NCI-H345 treated with DMSO at 0.1 percent for 48 hours (cell line): ENCODE data around the gene PPM1B.
"Not testable (repeated sequence)": the region's sequence is repeated elsewhere in the genome, so short reads cannot be mapped to it uniquely, and the experiment has no call there.

ENCODE experiments used
- DNase-seq: peaks from one replicate; lab custom pipeline; 2025; ENCODE audit not compliant: unreplicated experiment; lab: John Stamatoyannopoulos, UW

PPM1B gene

GRCh38 chr2:44195714-44196113 lies 27.0 kb downstream of the PPM1B start:
- DNase-seq, result no peak

- no peak for DNase-seq
These were observed 29.1 kb downstream of the PPM1B start for GRCh38 chr2:44197816-44198215.

DNA sequence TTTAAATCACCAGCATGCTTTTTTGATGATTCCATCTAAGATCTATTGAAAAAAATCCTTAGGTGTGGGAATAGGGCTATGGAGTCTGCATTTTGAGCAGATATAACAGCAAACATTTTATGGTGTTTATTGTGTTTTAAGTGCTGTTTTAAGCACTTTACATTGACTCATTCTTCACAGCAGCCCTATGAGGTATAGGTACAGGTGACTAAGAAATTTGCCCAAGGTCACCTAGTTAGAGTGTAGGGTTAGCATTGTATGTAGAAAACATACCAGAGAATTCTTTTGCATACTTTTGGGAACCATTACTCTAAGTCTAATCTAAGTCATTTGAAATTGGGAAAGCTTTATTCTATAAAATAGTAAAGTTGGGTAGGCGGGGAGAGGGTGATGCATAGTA lies 31.3 kb downstream of the PPM1B start:
- DNase-seq, result no peak

GRCh38 chr2:44200759-44201158 lies 32.1 kb downstream of the PPM1B start:
- DNase-seq, result no peak

DNA sequence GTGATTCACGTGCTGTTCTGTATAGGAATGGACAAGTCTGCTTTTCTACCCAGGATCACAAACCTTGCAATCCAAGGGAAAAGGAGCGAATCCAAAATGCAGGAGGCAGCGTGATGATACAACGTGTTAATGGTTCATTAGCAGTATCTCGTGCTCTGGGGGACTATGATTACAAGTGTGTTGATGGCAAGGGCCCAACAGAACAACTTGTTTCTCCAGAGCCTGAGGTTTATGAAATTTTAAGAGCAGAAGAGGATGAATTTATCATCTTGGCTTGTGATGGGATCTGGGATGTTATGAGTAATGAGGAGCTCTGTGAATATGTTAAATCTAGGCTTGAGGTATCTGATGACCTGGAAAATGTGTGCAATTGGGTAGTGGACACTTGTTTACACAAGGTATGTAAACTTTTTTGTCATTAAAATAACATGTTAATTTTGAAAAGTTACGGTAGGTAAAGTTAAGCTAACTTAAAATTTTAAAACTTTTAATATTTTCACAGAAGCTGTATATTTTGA lies 33.0 kb downstream of the PPM1B start:
- no peak for DNase-seq

- no peak for DNase-seq
These were observed 34.9 kb downstream of the PPM1B start for GRCh38 chr2:44203542-44203941.

DNA sequence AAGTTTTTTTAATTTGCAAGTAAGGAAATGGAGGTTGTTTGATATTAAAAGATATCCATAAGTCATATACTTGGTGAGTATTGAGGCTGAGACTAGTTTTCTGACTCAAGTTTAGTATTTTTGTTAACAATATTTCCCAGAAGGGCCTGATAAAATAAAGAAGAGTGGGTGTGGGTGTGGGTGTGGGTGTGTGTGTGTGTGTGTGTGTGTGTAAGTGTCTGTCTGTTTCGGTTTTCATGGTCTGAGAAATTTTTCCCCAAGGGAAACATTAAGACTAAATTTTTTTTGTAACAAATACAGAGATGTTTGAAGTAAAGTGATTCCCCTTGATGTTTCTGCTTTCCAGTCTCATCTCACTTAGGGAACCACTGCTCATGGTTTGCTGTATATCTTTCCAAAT lies 36.5 kb downstream of the PPM1B start:
- DNase-seq, result no peak

- no peak for DNase-seq
These were observed 38.4 kb downstream of the PPM1B start for GRCh38 chr2:44207102-44207501.

DNA sequence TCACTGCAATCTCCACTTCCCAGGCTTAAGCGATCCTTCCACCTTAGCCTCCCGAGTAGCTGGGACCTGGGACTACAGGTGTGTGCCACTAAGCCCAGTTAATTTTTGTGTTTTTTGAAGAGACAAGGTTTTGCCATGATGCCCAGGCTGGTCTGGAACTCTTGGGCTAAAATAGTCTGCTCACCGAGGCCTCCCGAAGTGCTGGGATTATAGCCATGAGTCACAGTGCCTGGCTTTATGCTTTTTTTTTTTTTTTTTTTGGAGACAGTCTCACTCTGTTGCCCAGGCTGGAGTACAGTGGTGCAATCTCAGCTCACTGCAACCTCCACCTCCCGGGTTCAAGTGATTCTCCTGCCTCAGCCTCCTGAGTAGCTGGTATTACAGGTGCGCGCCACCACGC lies 39.0 kb downstream of the PPM1B start:
- DNase-seq, result not testable (repeated sequence)

GRCh38 chr2:44210362-44210761 lies 41.7 kb downstream of the PPM1B start:
- DNase-seq, result no peak

- no peak for DNase-seq
These were observed 42.5 kb downstream of the PPM1B start for GRCh38 chr2:44211183-44211582.

GRCh38 chr2:44212302-44212701 lies 43.6 kb downstream of the PPM1B start:
- DNase-seq, result no peak

DNA sequence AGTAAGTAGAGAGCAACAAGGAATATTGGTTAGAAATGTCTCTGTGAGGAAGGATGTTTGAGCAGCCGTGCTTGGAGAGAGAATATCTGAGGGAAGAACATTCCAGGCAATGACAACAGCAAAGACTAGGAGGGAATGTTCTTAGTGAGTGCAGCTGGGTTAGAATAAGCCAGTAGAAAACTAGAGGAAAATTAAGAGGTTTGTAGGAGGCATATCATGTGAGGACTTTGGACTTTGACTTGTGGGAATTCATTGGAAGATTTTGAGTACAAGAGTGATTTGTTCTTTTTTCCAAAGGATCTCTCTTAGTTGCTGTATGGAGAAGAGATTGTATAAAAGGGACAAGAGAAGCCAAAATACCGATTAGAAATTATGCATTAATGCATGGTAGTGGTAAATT lies 47.2 kb downstream of the PPM1B start:
- DNase-seq, result no peak

GRCh38 chr2:44218771-44219170 lies 50.1 kb downstream of the PPM1B start:
- DNase-seq, result no peak

GRCh38 chr2:44226753-44227152 lies 58.1 kb downstream of the PPM1B start:
- no peak for DNase-seq

DNA sequence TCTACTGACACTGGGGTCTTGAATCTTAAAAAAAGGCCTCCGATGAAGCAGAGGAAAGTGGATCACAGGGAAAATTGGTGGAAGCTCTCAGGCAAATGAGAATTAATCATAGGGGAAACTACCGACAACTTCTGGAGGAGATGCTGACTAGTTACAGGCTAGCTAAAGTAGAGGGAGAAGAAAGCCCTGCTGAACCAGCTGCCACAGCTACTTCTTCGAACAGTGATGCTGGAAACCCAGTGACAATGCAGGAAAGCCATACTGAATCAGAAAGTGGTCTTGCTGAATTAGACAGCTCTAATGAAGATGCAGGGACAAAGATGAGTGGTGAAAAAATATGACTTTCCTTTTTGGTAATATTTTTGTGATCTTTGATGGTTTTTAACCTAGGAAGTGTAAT lies 61.7 kb downstream of the PPM1B start:
- no peak for DNase-seq

- DNase-seq, result no peak
These were observed 64.9 kb downstream of the PPM1B start for GRCh38 chr2:44233450-44234128.

DNA sequence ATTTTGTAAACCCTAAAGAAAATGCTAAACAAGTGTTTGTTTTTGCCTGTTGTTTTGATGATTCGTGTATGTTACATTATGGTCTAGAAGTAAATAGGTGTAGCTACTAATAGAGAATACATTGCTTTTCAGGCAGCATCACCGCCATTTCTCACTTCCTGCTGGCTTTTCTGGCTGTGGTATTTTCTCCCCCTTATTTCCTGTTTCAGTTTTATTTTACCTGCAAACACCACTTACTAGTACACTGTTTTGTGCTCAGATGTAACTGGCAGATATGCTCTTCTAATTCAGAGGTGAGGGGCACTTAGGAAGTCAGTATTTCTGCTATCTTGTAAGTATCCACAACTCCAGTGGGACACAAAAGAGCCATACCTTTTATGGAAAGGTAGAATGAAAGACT lies 68.5 kb downstream of the PPM1B start:
- no peak for DNase-seq

DNA sequence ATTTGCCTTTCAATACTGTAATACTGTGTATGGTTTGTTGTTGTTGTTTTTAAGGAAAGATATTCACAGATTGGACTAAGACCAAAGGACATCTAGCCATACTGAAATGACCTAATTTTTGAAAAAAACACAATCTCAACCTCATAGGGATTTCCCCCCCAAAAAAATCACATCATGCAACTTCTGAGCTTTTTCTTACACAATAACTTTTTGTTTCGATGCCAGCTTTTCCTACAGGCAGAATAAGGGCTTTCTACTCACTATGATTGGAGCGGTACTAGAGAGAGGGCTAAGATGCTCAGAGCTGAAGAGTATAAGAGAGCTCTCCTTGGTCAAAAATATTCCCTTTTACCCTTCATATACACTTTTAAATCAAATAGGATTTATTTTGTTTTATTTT lies 74.2 kb downstream of the PPM1B start:
- DNase-seq, result no peak

- DNase-seq, result peak; percentile 67
These were observed 75.6 kb downstream of the PPM1B start for GRCh38 chr2:44244135-44244871.

DNA sequence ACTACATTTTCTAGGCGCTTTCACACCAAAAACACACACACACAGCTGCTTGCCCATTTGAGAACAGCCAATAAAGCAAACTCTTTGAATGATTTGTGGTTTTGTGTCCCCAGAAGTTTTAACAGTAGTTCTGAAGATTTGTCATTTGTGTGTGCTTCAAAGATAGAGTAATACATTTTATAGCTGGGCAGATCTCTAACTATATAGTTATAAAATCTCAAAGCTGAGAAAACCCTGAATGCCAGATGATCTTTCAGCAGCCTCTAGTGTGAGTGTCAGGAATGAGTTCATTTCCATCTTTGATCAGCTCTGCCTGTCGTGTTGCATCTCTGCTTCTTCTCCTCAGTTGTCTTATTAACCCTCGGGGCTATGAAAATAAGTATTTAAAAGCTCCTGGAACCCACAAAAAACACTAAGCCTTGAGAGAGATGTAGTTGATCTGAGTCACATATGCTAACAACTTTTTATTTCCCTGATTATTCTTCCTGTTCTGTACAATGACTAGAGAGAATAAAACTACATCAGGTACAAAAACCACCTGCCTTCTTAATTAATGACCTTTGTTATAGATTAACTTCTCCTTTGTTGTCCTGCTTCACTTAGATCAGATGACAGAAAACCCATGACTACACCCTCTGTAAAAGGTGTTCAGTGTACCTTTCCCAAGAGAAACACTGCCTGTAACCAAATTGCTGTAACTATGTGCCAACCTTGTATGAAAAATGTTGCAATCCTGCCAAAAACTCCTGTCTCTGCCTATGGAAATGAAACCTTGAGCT lies 76.6 kb downstream of the PPM1B start:
- DNase-seq, result no peak

- no peak for DNase-seq
These were observed 77.8 kb downstream of the PPM1B start for GRCh38 chr2:44246436-44246835.
